ENCODE results near the gene PARD3. TPM values are rescaled to one million over a fixed set of nuclear protein-coding genes. Genes with fewer than 3 reads are reported as not detected.

Gene PARD3
- polyA plus RNA-seq, 1 donor from 2014 or later, result 12.4 TPM

- Histone ChIP-seq H3K9ac (ENCODE audit: low read length) (no peak overlapping the region), H3K4me3 (ENCODE audit: low read length) (no peak overlapping the region), H3K9me3 (ENCODE audit: low read length) (no peaks in the 10 kb centered on the region), H3K36me3 (ENCODE audit: insufficient read depth, low read length) (no peaks in the 10 kb centered on the region), H4K20me1 (ENCODE audit: insufficient read depth) (no peaks in the 10 kb centered on the region), H3F3A (ENCODE audit: insufficient read depth, low read length, poor library complexity, severe bottlenecking) (no peaks in the 10 kb centered on the region), H3K79me2 (replicated peaks; ENCODE audit: insufficient read depth, low read length) (no peaks in the 10 kb centered on the region), H3K27ac (ENCODE audit: low read length) (no peak overlapping the region), H3K4me2 (ENCODE audit: low read length) (no peak overlapping the region), H2AFZ (ENCODE audit: low read depth, low read length) (no peak overlapping the region), H3K9me2 (ENCODE audit: insufficient read depth, low read length) (no peaks in the 10 kb centered on the region), H3K27me3 (ENCODE audit: insufficient read depth, low read depth, low read length) (no peaks in the 10 kb centered on the region)
- TF ChIP-seq POLR2AphosphoS5 (IDR thresholded peaks at IDR 0.05) (no peak), TAF1 (IDR thresholded peaks at IDR 0.05; ENCODE audit: low read depth) (no peak), EZH2 (IDR thresholded peaks at IDR 0.05; ENCODE audit: borderline replicate concordance, insufficient read depth, low read length, poor library complexity, severe bottlenecking) (no peak), RAD21 (conservative IDR thresholded peaks at IDR 0.05) (no peak), MXI1 (conservative IDR thresholded peaks at IDR 0.05; ENCODE audit: poor library complexity, severe bottlenecking) (no peak), CTCF (IDR thresholded peaks at IDR 0.05; ENCODE audit: poor library complexity, severe bottlenecking) (no peak), REST (IDR thresholded peaks at IDR 0.05; ENCODE audit: borderline replicate concordance) (no peak), EP300 (conservative IDR thresholded peaks at IDR 0.05; ENCODE audit: poor library complexity, severe bottlenecking) (no peak)
Observed at GRCh38 chr10:34333513-34333912, 481.6 kb downstream of the PARD3 start.

GRCh38 chr10:34327184-34327583 lies 487.9 kb downstream of the PARD3 start:
- Histone ChIP-seq H3K4me2 (ENCODE audit: low read length) (no peak overlapping the region), H3K36me3 (ENCODE audit: insufficient read depth, low read length) (no peaks in the 10 kb centered on the region), H3K79me2 (replicated peaks; ENCODE audit: insufficient read depth, low read length) (no peaks in the 10 kb centered on the region), H4K20me1 (ENCODE audit: insufficient read depth) (no peaks in the 10 kb centered on the region), H3K9ac (ENCODE audit: low read length) (no peak overlapping the region), H3K9me3 (ENCODE audit: low read length) (no peaks in the 10 kb centered on the region), H3F3A (ENCODE audit: insufficient read depth, low read length, poor library complexity, severe bottlenecking) (no peaks in the 10 kb centered on the region), H2AFZ (ENCODE audit: low read depth, low read length) (no peak overlapping the region), H3K27me3 (ENCODE audit: insufficient read depth, low read depth, low read length) (no peaks in the 10 kb centered on the region), H3K4me3 (ENCODE audit: low read length) (no peak overlapping the region), H3K9me2 (ENCODE audit: insufficient read depth, low read length) (no peaks in the 10 kb centered on the region), H3K27ac (ENCODE audit: low read length) (peak overlapping the region; percentile 35)
- no peak for TF ChIP-seq EP300 (conservative IDR thresholded peaks at IDR 0.05; ENCODE audit: poor library complexity, severe bottlenecking)

GRCh38 chr10:34323192-34323591 lies 491.9 kb downstream of the PARD3 start:
- no peak overlapping the region for H3K4me2 ChIP-seq (ENCODE audit: low read length)
- no peaks in the 10 kb centered on the region for H3K36me3 ChIP-seq (ENCODE audit: insufficient read depth, low read length)
- no peak overlapping the region for H2AFZ ChIP-seq (ENCODE audit: low read depth, low read length)
- no peaks in the 10 kb centered on the region for H3K9me2 ChIP-seq (ENCODE audit: insufficient read depth, low read length)
- H3K9me3 ChIP-seq (ENCODE audit: low read length), result no peaks in the 10 kb centered on the region
- H3F3A ChIP-seq (ENCODE audit: insufficient read depth, low read length, poor library complexity, severe bottlenecking), result no peaks in the 10 kb centered on the region
- H3K27ac ChIP-seq (ENCODE audit: low read length), result no peak overlapping the region
- no peak overlapping the region for H3K9ac ChIP-seq (ENCODE audit: low read length)
- no peaks in the 10 kb centered on the region for H4K20me1 ChIP-seq (ENCODE audit: insufficient read depth)
- no peak for TF ChIP-seq TAF1 (IDR thresholded peaks at IDR 0.05; ENCODE audit: low read depth)
- no peak for TF ChIP-seq POLR2AphosphoS5 (IDR thresholded peaks at IDR 0.05)
- TF ChIP-seq REST (IDR thresholded peaks at IDR 0.05; ENCODE audit: borderline replicate concordance), result no peak
- no peak for TF ChIP-seq EZH2 (IDR thresholded peaks at IDR 0.05; ENCODE audit: borderline replicate concordance, insufficient read depth, low read length, poor library complexity, severe bottlenecking)
- TF ChIP-seq MXI1 (conservative IDR thresholded peaks at IDR 0.05; ENCODE audit: poor library complexity, severe bottlenecking), result no peak
- TF ChIP-seq RAD21 (conservative IDR thresholded peaks at IDR 0.05), result no peak
- TF ChIP-seq SMC3 (conservative IDR thresholded peaks at IDR 0.05; ENCODE audit: poor library complexity), result no peak
- TF ChIP-seq CTCF (IDR thresholded peaks at IDR 0.05; ENCODE audit: poor library complexity, severe bottlenecking), result no peak
- TF ChIP-seq EP300 (conservative IDR thresholded peaks at IDR 0.05; ENCODE audit: poor library complexity, severe bottlenecking), result no peak
- H3K27me3 ChIP-seq (ENCODE audit: insufficient read depth, low read depth, low read length), result no peaks in the 10 kb centered on the region
- H3K4me3 ChIP-seq (ENCODE audit: low read length), result no peak overlapping the region
- no peaks in the 10 kb centered on the region for H3K79me2 ChIP-seq (replicated peaks; ENCODE audit: insufficient read depth, low read length)
